H9 (cell line): ENCODE results near the gene PREB. TPM values are rescaled to one million over a fixed set of nuclear protein-coding genes. Genes with fewer than 3 reads are reported as not detected.

Source experiments
- DNase-seq: peaks from one replicate; pipeline ENCODE4 v3.0.0-alpha.2; 2017
- H2AFZ ChIP-seq: one replicate; pipeline ENCODE4 v1.6.1; 2013; ENCODE audit warnings: mild to moderate bottlenecking, low read length, control low read depth, moderate library complexity
- H2AK5ac ChIP-seq: 2 replicates; pipeline ENCODE4 v1.6.1; 2013; ENCODE audit warnings: low read length, control low read depth, mixed read lengths; ENCODE audit not compliant: insufficient read length
- H2BK120ac ChIP-seq: one replicate; pipeline ENCODE4 v1.6.1; 2013; ENCODE audit warnings: low read depth, mild to moderate bottlenecking, low read length, control low read depth, inconsistent platforms; ENCODE audit not compliant: poor library complexity, severe bottlenecking
- H2BK12ac ChIP-seq: 2 replicates; pipeline ENCODE4 v1.6.1; 2013; ENCODE audit warnings: low read length, control low read depth, mixed read lengths, low read depth; ENCODE audit not compliant: insufficient read length
- H2BK15ac ChIP-seq: 2 replicates; pipeline ENCODE4 v1.6.1; 2013; ENCODE audit warnings: low read depth, low read length, control low read depth
- H2BK20ac ChIP-seq: one replicate; pipeline ENCODE4 v1.6.1; 2013; ENCODE audit warnings: low read depth, mild to moderate bottlenecking, low read length, control low read depth, inconsistent platforms; ENCODE audit not compliant: poor library complexity, severe bottlenecking
- H2BK5ac ChIP-seq: 2 replicates; pipeline ENCODE4 v1.6.1; 2013; ENCODE audit warnings: low read length, control low read depth, mixed read lengths; ENCODE audit not compliant: insufficient read length
- H3K14ac ChIP-seq: 2 replicates; pipeline ENCODE4 v1.6.1; 2013; ENCODE audit warnings: low read length, control low read depth; ENCODE audit not compliant: insufficient read depth
- H3K18ac ChIP-seq: 2 replicates; pipeline ENCODE4 v1.6.1; 2013; ENCODE audit warnings: low read depth, mild to moderate bottlenecking, mixed read lengths, low read length, control low read depth; ENCODE audit not compliant: insufficient read length
- H3K23ac ChIP-seq: 2 replicates; pipeline ENCODE4 v1.6.1; 2013; ENCODE audit warnings: low read length, control low read depth, mixed read lengths, low read depth; ENCODE audit not compliant: insufficient read length
- H3K23me2 ChIP-seq: 2 replicates; pipeline ENCODE4 v1.6.1; 2013; ENCODE audit warnings: low read depth, mild to moderate bottlenecking, mixed read lengths, low read length, control low read depth; ENCODE audit not compliant: insufficient read length, poor library complexity, severe bottlenecking
- H3K27ac ChIP-seq: 2 replicates; pipeline ENCODE4 v1.5.1; 2013; ENCODE audit warnings: low read length, control low read depth, mixed read lengths, low read depth; ENCODE audit not compliant: insufficient read length
- H3K27me3 ChIP-seq: 2 replicates; pipeline ENCODE4 v1.6.1; 2013; ENCODE audit warnings: low read length, control low read depth, inconsistent platforms; ENCODE audit not compliant: insufficient read depth
- H3K4ac ChIP-seq: 2 replicates; pipeline ENCODE4 v1.6.1; 2013; ENCODE audit warnings: low read depth, mild to moderate bottlenecking, control low read depth, inconsistent platforms, low read length, moderate library complexity
- H3K4me1 ChIP-seq: 2 replicates; pipeline ENCODE4 v1.6.1; 2013; ENCODE audit warnings: low read length, control low read depth, inconsistent platforms; ENCODE audit not compliant: insufficient read depth
- H3K4me2 ChIP-seq: 2 replicates; pipeline ENCODE4 v1.6.1; 2013; ENCODE audit warnings: low read length, control low read depth, mixed read lengths; ENCODE audit not compliant: insufficient read length, insufficient read depth
- H3K56ac ChIP-seq: 2 replicates; pipeline ENCODE4 v1.6.1; 2013; ENCODE audit warnings: low read depth, mild to moderate bottlenecking, mixed read lengths, low read length, control low read depth; ENCODE audit not compliant: insufficient read length
- H3K79me1 ChIP-seq: 2 replicates; pipeline ENCODE4 v1.6.1; 2013; ENCODE audit warnings: low read depth, mild to moderate bottlenecking, moderate library complexity, low read length, control low read depth, inconsistent platforms; ENCODE audit not compliant: insufficient read depth, poor library complexity, severe bottlenecking
- H3K79me2 ChIP-seq: 2 replicates; pipeline ENCODE4 v1.6.1; 2013; ENCODE audit warnings: low read length, control low read depth, inconsistent platforms; ENCODE audit not compliant: insufficient read depth
- H3K9ac ChIP-seq: 2 replicates; pipeline ENCODE4 v1.6.1; 2013; ENCODE audit warnings: low read length, control low read depth, mixed read lengths; ENCODE audit not compliant: insufficient read length; ENCODE audit errors: extremely low read depth
- H3K9me3 ChIP-seq: one replicate; pipeline ENCODE4 v1.6.1; 2013; ENCODE audit warnings: low read depth, low read length, inconsistent platforms; ENCODE audit not compliant: control insufficient read depth
- H3T11ph ChIP-seq: one replicate; pipeline ENCODE4 v1.6.1; 2013; ENCODE audit warnings: mild to moderate bottlenecking, low read length, control low read depth, inconsistent platforms
- H4K20me1 ChIP-seq: one replicate; pipeline ENCODE4 v1.6.1; 2013; ENCODE audit not compliant: control insufficient read depth, insufficient read length, insufficient read depth
- H4K5ac ChIP-seq: 2 replicates; pipeline ENCODE4 v1.6.1; 2013; ENCODE audit warnings: low read depth, mild to moderate bottlenecking, mixed read lengths, low read length, control low read depth; ENCODE audit not compliant: insufficient read length
- H4K8ac ChIP-seq: replicated peaks from 2 replicates; pipeline ENCODE4 v1.6.1; 2013; ENCODE audit warnings: low read length, control low read depth, mixed read lengths, low read depth; ENCODE audit not compliant: insufficient read length
- H4K91ac ChIP-seq: 2 replicates; pipeline ENCODE4 v1.6.1; 2013; ENCODE audit warnings: low read depth, mild to moderate bottlenecking, moderate library complexity, mixed read lengths, low read length, control low read depth; ENCODE audit not compliant: insufficient read length
- H3K27ac Mint-ChIP-seq, 3 experiments: 2 replicates in 2 of 3; 3 replicates in 1 of 3; pipeline ENCODE4 v1.8.0; 2020 to 2021; ENCODE audit warnings: mixed read lengths in 3 of 3, mild to moderate bottlenecking in 1 of 3, moderate library complexity in 1 of 3
- H3K27me3 Mint-ChIP-seq: 2 replicates; pipeline ENCODE4 v1.8.0; 2021; ENCODE audit warnings: low read depth, mild to moderate bottlenecking, moderate library complexity, mixed read lengths
- H3K36me3 Mint-ChIP-seq, 3 experiments: 2 replicates in 2 of 3; 3 replicates in 1 of 3; pipeline ENCODE4 v1.8.0; 2020 to 2021; ENCODE audit warnings: low read depth in 3 of 3, mixed read lengths in 3 of 3; ENCODE audit not compliant: insufficient read depth in 1 of 3
- H3K4me1 Mint-ChIP-seq, 2 experiments: 2 replicates each; pipeline ENCODE4 v1.8.0; 2020; ENCODE audit warnings: mixed read lengths in 2 of 2
- H3K4me3 Mint-ChIP-seq, 2 experiments: 2 replicates in 1 of 2; 3 replicates in 1 of 2; pipeline ENCODE4 v1.8.0; 2020 to 2021; ENCODE audit warnings: mild to moderate bottlenecking in 2 of 2, mixed read lengths in 2 of 2, moderate library complexity in 1 of 2
- H3K9me3 Mint-ChIP-seq, 2 experiments: 2 replicates in 1 of 2; 3 replicates in 1 of 2; pipeline ENCODE4 v1.8.0; 2020; ENCODE audit warnings: mild to moderate bottlenecking in 2 of 2, mixed read lengths in 2 of 2, moderate library complexity in 1 of 2
- WGBS: extraction: QIAGEN DNeasy Blood & Tissue Kit; methylation state at CpG from one replicate; pipeline ENCODE4 v1.1.7; 2013; ENCODE audit warnings: missing lambda C conversion rate, low lambda C conversion rate, mixed read lengths; ENCODE audit not compliant: insufficient read length; ENCODE audit errors: extremely low coverage; 5-methylcytosine and 5-hydroxymethylcytosine counted together
- total RNA-seq: library from RNA; stranded (reverse); gene quantifications from 2 replicates; pipeline ENCODE4 v1.2.1, GENCODE V29; 2021
- TF ChIP-seq, protein P1 (sequence below): fragments of 200-600 bp; sonication (generic); conservative IDR thresholded peaks from 3 replicates; pipeline ENCODE4 v1.8.0; 2021; ENCODE audit warnings: antibody characterized with exemption, mild to moderate bottlenecking

The PREB gene
- total RNA-seq, 1 experiment from 2014 or later, result 43.6 TPM

GRCh38 chr2:27091746-27092695 is 42.4 kb downstream of the PREB start:
- H3K18ac ChIP-seq, result no peak overlapping the region

More at GRCh38 chr2:27091746-27092695, 42.4 kb downstream of the PREB start:
- no peak overlapping the region for H3K14ac ChIP-seq
- no peak overlapping the region for H2AK5ac ChIP-seq
- H3K56ac ChIP-seq, result no peak overlapping the region
- H2AFZ ChIP-seq, result no peak overlapping the region
- Mint-ChIP-seq H3K27me3 (peaks cover 6% of the 10 kb centered on the region), H3K9me3 (no peaks in the 10 kb centered on the region; a peak in 1 of 5 replicates), H3K36me3 (no peaks in the 10 kb centered on the region; a peak in 1 of 7 replicates), H3K4me3 (no peak overlapping the region), H3K4me1 (peaks cover 13 to 14% of the 10 kb centered on the region in 2 experiments), H3K27ac (peak overlapping the region in 2 of 3 experiments; percentile 37 to 40; a peak in 2 of 7 replicates)
- no peak overlapping the region for H4K5ac ChIP-seq
- H4K91ac ChIP-seq, result no peak overlapping the region
- no peak overlapping the region for H2BK15ac ChIP-seq
- no peak overlapping the region for H2BK5ac ChIP-seq
- H3K27me3 ChIP-seq, result no peaks in the 10 kb centered on the region
- peaks cover 3% of the 10 kb centered on the region for H4K20me1 ChIP-seq
- H2BK120ac ChIP-seq, result no peak overlapping the region
- H2BK20ac ChIP-seq, result no peak overlapping the region
- H3K27ac ChIP-seq, result no peak overlapping the region
- no peaks in the 10 kb centered on the region for H3K4me1 ChIP-seq
- WGBS, result no CpG with 5 or more reads among the region's 25 CpGs
- no peak overlapping the region for H3K23ac ChIP-seq
- H3T11ph ChIP-seq, result no peak overlapping the region
- no peaks in the 10 kb centered on the region for H3K79me1 ChIP-seq
- H3K9ac ChIP-seq, result no peak overlapping the region
- no peak for DNase-seq
- no peak overlapping the region for H3K4ac ChIP-seq
- no peaks in the 10 kb centered on the region for H3K9me3 ChIP-seq
- TF ChIP-seq, protein P1, sequence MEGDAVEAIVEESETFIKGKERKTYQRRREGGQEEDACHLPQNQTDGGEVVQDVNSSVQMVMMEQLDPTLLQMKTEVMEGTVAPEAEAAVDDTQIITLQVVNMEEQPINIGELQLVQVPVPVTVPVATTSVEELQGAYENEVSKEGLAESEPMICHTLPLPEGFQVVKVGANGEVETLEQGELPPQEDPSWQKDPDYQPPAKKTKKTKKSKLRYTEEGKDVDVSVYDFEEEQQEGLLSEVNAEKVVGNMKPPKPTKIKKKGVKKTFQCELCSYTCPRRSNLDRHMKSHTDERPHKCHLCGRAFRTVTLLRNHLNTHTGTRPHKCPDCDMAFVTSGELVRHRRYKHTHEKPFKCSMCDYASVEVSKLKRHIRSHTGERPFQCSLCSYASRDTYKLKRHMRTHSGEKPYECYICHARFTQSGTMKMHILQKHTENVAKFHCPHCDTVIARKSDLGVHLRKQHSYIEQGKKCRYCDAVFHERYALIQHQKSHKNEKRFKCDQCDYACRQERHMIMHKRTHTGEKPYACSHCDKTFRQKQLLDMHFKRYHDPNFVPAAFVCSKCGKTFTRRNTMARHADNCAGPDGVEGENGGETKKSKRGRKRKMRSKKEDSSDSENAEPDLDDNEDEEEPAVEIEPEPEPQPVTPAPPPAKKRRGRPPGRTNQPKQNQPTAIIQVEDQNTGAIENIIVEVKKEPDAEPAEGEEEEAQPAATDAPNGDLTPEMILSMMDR, result no peak
- H3K23me2 ChIP-seq, result peaks cover 4% of the 10 kb centered on the region
- no peak overlapping the region for H2BK12ac ChIP-seq
- no peaks in the 10 kb centered on the region for H3K79me2 ChIP-seq
- H3K4me2 ChIP-seq, result no peak overlapping the region
- H4K8ac ChIP-seq, result no peak overlapping the region
